Measurements from ENCODE around the gene LPAR3. TPM values are rescaled to one million over a fixed set of nuclear protein-coding genes. Genes with fewer than 3 reads are reported as not detected.

The LPAR3 gene
- total and polyA plus RNA-seq, 2 donors (not counting 1 experiment from before 2014, with no cell fraction given), result not detected

DNA sequence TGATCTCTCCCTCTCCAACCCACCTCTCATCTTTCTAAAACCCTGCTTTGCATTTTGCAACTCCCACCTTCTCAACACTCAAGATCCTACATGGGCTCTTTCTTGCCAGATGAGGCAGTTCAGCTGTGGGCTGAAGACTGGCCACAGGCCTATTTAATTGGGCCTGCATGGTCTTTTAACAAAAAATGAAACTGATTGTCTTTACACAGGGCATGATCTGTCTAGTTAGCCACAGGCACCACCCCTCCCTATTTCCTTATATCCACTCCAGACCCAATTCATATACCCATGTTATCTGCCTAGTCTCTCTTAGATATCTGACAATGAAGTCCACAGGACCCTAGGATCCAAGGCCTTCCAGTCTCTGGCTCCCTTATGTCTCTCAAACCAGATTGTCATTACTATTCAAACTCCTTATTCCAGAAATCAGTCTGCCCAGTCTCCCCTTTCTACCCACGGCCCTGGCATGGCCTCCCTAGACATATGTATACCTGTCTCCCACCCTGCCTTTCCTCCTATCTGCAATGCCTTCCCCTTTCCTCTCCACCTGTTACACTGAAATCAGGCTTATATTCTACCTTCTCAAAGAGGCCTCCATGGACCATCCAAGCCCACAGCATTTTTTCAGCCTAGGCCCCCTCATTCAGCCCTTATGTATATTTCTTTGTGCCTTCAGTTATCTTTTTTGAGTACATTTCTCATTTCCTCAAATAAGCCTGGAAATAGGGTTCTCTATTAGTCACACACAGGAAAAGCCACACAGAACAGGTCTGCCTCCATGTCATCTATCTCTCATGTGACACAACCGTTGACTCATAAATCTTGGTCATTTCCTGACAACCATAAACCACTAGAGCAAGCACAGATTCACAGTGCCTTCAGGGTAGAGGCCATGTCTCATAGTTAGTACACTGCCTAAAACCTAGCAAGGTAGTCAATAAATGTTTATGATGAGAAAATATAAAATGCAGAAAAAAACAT, 39.0 kb downstream of the LPAR3 start:
- peak; percentile 27 for DNase-seq
- Histone ChIP-seq H3K79me2 (ENCODE audit: control insufficient read depth, insufficient read depth, low read length) (no peaks in the 10 kb centered on the region), H2AFZ (ENCODE audit: insufficient read depth, low read depth, low read length, poor library complexity, severe bottlenecking) (no peak overlapping the region), H3K27me3 (replicated peaks in 1 of 4; ENCODE audit: control extremely low read depth in 1 of 4, control insufficient read depth in 3 of 4, insufficient read depth in 4 of 4, low read length in 3 of 4) (no peaks in the 10 kb centered on the region), H3K9me3 (ENCODE audit: control extremely low read depth in 1 of 3, control insufficient read depth in 2 of 3, insufficient read depth in 1 of 3, low read length in 2 of 3) (no peaks in the 10 kb centered on the region), H3K9ac (ENCODE audit: low read length) (no peak overlapping the region), H3K27ac (ENCODE audit: low read length in 2 of 2) (no peak overlapping the region), H3K4me2 (replicated peaks; ENCODE audit: low read depth, low read length, poor library complexity, severe bottlenecking) (no peak overlapping the region), H3K4me1 (ENCODE audit: control insufficient read depth in 2 of 2, insufficient read depth in 2 of 2, low read length in 2 of 2) (peaks cover 0 to 13% of the 10 kb centered on the region in 2 donors), H3K36me3 (replicated peaks in 1 of 2; ENCODE audit: control extremely low read depth in 1 of 2, control insufficient read depth in 1 of 2, extremely low read depth in 1 of 2, insufficient read depth in 2 of 2, low read length in 1 of 2) (no peaks in the 10 kb centered on the region), H3K4me3 (ENCODE audit: control extremely low read depth in 1 of 5, extremely low read depth in 1 of 5, insufficient read depth in 1 of 5, low read depth in 2 of 5, low read length in 4 of 5) (no peak overlapping the region), H4K20me1 (ENCODE audit: control insufficient read depth, insufficient read depth, low read length, poor library complexity, severe bottlenecking) (no peaks in the 10 kb centered on the region)
- TF ChIP-seq, protein P1, sequence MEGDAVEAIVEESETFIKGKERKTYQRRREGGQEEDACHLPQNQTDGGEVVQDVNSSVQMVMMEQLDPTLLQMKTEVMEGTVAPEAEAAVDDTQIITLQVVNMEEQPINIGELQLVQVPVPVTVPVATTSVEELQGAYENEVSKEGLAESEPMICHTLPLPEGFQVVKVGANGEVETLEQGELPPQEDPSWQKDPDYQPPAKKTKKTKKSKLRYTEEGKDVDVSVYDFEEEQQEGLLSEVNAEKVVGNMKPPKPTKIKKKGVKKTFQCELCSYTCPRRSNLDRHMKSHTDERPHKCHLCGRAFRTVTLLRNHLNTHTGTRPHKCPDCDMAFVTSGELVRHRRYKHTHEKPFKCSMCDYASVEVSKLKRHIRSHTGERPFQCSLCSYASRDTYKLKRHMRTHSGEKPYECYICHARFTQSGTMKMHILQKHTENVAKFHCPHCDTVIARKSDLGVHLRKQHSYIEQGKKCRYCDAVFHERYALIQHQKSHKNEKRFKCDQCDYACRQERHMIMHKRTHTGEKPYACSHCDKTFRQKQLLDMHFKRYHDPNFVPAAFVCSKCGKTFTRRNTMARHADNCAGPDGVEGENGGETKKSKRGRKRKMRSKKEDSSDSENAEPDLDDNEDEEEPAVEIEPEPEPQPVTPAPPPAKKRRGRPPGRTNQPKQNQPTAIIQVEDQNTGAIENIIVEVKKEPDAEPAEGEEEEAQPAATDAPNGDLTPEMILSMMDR (IDR thresholded peaks at IDR 0.05), result no peak
- no peak for TF ChIP-seq EZH2 (IDR thresholded peaks at IDR 0.05; ENCODE audit: borderline replicate concordance, insufficient read depth, low read depth, low read length, poor library complexity, severe bottlenecking)
- peak; percentile 81 for ATAC-seq (ENCODE audit: low read depth)
- H3K27ac Mint-ChIP-seq, result peak overlapping the region; percentile 12
- 23% methylated on average over 2 of the region's 2 CpGs for WGBS (ENCODE audit: insufficient coverage)
- H3K9me3 Mint-ChIP-seq (ENCODE audit: insufficient read depth), result no peaks in the 10 kb centered on the region
- H3K4me1 Mint-ChIP-seq, result peaks cover 11% of the 10 kb centered on the region
- no peaks in the 10 kb centered on the region for H3K27me3 Mint-ChIP-seq
- no peak overlapping the region for H3K4me3 Mint-ChIP-seq
- POLR2A ChIA-PET, result no interaction called here
- intact Hi-C loops (cut with micrococcal nuclease), result no loop called here
- CTCF ChIA-PET, result interaction anchor here (1.1 kb wide), 1 partner anchor 713 kb away, joined by 3 read pairs; no protein-coding TSS in a partner anchor

DNA sequence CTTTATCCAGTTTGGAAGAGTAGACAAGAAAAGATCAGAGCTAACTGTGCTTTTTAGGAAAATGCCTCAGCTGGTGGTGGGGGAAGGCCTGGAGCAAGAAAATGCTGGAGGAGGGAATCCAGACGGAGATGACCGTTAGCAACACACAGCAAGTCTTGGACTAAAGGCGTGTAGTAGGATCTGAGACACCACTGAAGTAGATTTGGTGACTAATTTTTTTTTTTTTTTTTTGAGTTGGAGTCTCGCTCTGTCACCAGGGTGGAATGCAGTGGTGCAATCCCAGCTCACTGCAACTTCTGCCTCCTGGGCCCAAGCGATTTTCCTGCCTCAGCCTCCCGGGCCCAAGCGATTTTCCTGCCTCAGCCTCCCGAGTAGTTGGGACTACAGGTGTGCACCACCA, 41.2 kb downstream of the LPAR3 start:
- Mint-ChIP-seq H3K4me1 (peaks cover 11% of the 10 kb centered on the region), H3K9me3 (ENCODE audit: insufficient read depth) (no peaks in the 10 kb centered on the region), H3K27me3 (no peaks in the 10 kb centered on the region), H3K4me3 (no peak overlapping the region), H3K27ac (no peak overlapping the region)
- Histone ChIP-seq H3K9ac (ENCODE audit: low read length) (no peak overlapping the region), H2AFZ (ENCODE audit: insufficient read depth, low read depth, low read length, poor library complexity, severe bottlenecking) (no peak overlapping the region), H3K79me2 (ENCODE audit: control insufficient read depth, insufficient read depth, low read length) (no peaks in the 10 kb centered on the region), H3K27me3 (replicated peaks in 1 of 4; ENCODE audit: control extremely low read depth in 1 of 4, control insufficient read depth in 3 of 4, insufficient read depth in 4 of 4, low read length in 3 of 4) (no peaks in the 10 kb centered on the region), H3K4me3 (ENCODE audit: control extremely low read depth in 1 of 5, extremely low read depth in 1 of 5, insufficient read depth in 1 of 5, low read depth in 2 of 5, low read length in 4 of 5) (no peak overlapping the region), H3K4me2 (replicated peaks; ENCODE audit: low read depth, low read length, poor library complexity, severe bottlenecking) (no peak overlapping the region), H3K4me1 (ENCODE audit: control insufficient read depth in 2 of 2, insufficient read depth in 2 of 2, low read length in 2 of 2) (peaks cover 0 to 13% of the 10 kb centered on the region in 2 donors), H4K20me1 (ENCODE audit: control insufficient read depth, insufficient read depth, low read length, poor library complexity, severe bottlenecking) (no peaks in the 10 kb centered on the region), H3K27ac (ENCODE audit: low read length in 2 of 2) (no peak overlapping the region), H3K9me3 (ENCODE audit: control extremely low read depth in 1 of 3, control insufficient read depth in 2 of 3, insufficient read depth in 1 of 3, low read length in 2 of 3) (no peaks in the 10 kb centered on the region), H3K36me3 (replicated peaks in 1 of 2; ENCODE audit: control extremely low read depth in 1 of 2, control insufficient read depth in 1 of 2, extremely low read depth in 1 of 2, insufficient read depth in 2 of 2, low read length in 1 of 2) (no peaks in the 10 kb centered on the region)
- 98% methylated on average over 6 of the region's 8 CpGs for WGBS (ENCODE audit: insufficient coverage)
- ChIA-PET CTCF (no interaction called here), POLR2A (no interaction called here)
- intact Hi-C loops (cut with micrococcal nuclease), result no loop called here
- no peak for ATAC-seq (ENCODE audit: low read depth)
- TF ChIP-seq, protein P1 (IDR thresholded peaks at IDR 0.05), result no peak
- TF ChIP-seq EZH2 (IDR thresholded peaks at IDR 0.05; ENCODE audit: borderline replicate concordance, insufficient read depth, low read depth, low read length, poor library complexity, severe bottlenecking), result no peak
- no peak for DNase-seq

Data from B cell (primary cell).